K562 (cell line): ENCODE data around the gene FAM53C. TPM values are rescaled to one million over a fixed set of nuclear protein-coding genes. Genes with fewer than 3 reads are reported as not detected.

ENCODE experiments used
- ARID1B ChIP-seq: fragments of 450-650 bp; IDR thresholded peaks from 2 replicates; pipeline ENCODE4 v1.6.1; 2016; ENCODE audit warnings: antibody characterized with exemption, mild to moderate bottlenecking, inconsistent platforms
- GATA2 ChIP-seq: sonication (generic); formaldehyde crosslinking; IDR thresholded peaks from 2 replicates; pipeline ENCODE4 v1.4.0; 2020; ENCODE audit warnings: mild to moderate bottlenecking, missing genetic modification reagents
- HMG20A ChIP-seq: fragments of 450-650 bp; formaldehyde crosslinking; conservative IDR thresholded peaks from 2 replicates; pipeline ENCODE4 v1.4.0; 2020; ENCODE audit warnings: mild to moderate bottlenecking, mixed read lengths
- PHB2 ChIP-seq: fragments of 450-650 bp; IDR thresholded peaks from 2 replicates; pipeline ENCODE4 v1.6.1; 2017; ENCODE audit warnings: low read depth
- SP2 ChIP-seq: IDR thresholded peaks from 2 replicates; pipeline ENCODE4 v1.6.1; 2011; ENCODE audit warnings: mild to moderate bottlenecking, low read depth, low read length, moderate library complexity; ENCODE audit not compliant: poor library complexity, severe bottlenecking; ENCODE audit errors: extremely low read depth
- ZNF121 ChIP-seq: sonication (generic); formaldehyde crosslinking; conservative IDR thresholded peaks from 2 replicates; pipeline ENCODE4 v1.8.0; 2022; ENCODE audit warnings: missing genetic modification reagents
- ZNF561 ChIP-seq: fragments of 450-650 bp; formaldehyde crosslinking; conservative IDR thresholded peaks from 2 replicates; pipeline ENCODE4 v1.4.0; 2020; ENCODE audit warnings: mild to moderate bottlenecking, moderate library complexity
- polyA plus RNA-seq, 8 experiments: library from polyadenylated mRNA; depleted of rRNA in 4 of 8; stranded (reverse) in 5 of 8; unstranded in 3 of 8; fragments of >200 nt; fragmentation: Nextera tagmentation in 2 of 8; fragmentation: Illumina TruSeq in 1 of 8; extraction: Ambion mirVana in 2 of 8; extraction: Trizol in 1 of 8; gene quantifications; 2 replicates each; pipeline versions ENCODE4 v1.2.1 to v1.2.3, GENCODE V29; 2011 to 2014; ENCODE audit warnings: inconsistent platforms in 1 of 8, missing spikeins in 1 of 8
- total RNA-seq, 7 experiments: library from RNA; depleted of rRNA in 6 of 7; stranded (reverse); fragments of >200 nt in 6 of 7; fragmentation: Illumina TruSeq in 2 of 7; extraction: Trizol in 2 of 7; gene quantifications; 2 replicates each; pipeline versions ENCODE4 v1.2.1 to v1.2.3, GENCODE V29; 2011 to 2021; ENCODE audit warnings: low replicate concordance in 1 of 7
- TF ChIP-seq, protein P1 (sequence below): fragments of 200-800 bp; sonication (Bioruptor generic); IDR thresholded peaks from 2 replicates; pipeline ENCODE4 v1.6.1; 2016; ENCODE audit warnings: missing genetic modification characterization, missing compliant biosample characterization
- TF ChIP-seq, protein P2 (sequence below): fragments of 250-450 bp; sonication (Bioruptor Pico); IDR thresholded peaks from 2 replicates; pipeline ENCODE4 v1.4.0; 2020
- TF ChIP-seq, protein P3 (sequence below), 2 experiments: fragments of 150-350 bp in 1 of 2; IDR thresholded peaks; 2 replicates each; pipeline ENCODE4 v1.6.1; 2012 to 2016; ENCODE audit warnings: low read depth in 2 of 2, low read length in 2 of 2, mild to moderate bottlenecking in 1 of 2, moderate library complexity in 1 of 2
- TF ChIP-seq, protein P4 (sequence below), 2 experiments: fragments of 450-650 bp in 1 of 2; IDR thresholded peaks; 2 replicates each; pipeline ENCODE4 v1.6.1; 2011 to 2017; ENCODE audit warnings: low read depth in 2 of 2, antibody characterized with exemption in 1 of 2, borderline replicate concordance in 1 of 2, low read length in 1 of 2, mild to moderate bottlenecking in 1 of 2, mixed read lengths in 1 of 2; ENCODE audit not compliant: control insufficient read depth in 1 of 2

Gene FAM53C
- total and polyA plus RNA-seq, 9 of the 15 experiments (the other 6 are each of a cell fraction or from before 2014, with no cell fraction given): 9.7 to 38.5 (median 25.2) TPM

DNA sequence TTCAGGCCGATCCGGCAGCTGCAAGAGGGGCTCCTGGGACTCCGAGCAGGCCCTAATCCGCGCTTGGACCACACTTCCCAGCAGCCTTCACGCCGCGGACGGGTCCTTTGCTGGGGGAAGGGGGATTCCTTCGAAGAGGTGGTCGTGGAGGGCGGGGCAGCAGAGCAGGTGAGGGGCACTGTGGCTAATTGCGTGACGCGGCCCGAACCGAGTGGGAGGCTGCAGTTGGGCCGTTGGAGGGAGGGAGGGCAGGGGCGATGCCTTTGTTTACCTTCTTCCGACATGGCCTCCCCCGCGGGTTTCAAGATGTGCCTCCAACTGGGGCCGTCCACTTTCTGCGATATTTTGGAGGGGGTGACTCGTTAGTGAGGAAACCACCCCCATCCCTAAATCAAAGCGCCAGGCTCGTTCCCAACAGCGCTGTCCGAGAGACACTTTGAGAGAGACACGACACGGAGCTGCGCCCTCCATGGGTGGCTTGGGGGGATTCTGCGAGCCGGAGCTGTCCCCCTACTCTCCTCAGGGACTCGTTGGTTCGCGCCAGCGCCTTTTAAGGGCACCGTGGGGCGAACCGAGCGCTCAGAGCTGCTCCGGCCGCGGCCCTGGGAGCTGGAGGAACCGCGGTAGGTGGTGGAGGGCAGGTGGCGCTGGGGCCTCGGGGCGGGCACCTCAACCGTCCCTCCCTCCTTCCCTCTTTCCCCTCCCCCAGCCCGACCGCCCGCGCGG, at the start of gene FAM53C (continued):
- TF ChIP-seq, protein P1, sequence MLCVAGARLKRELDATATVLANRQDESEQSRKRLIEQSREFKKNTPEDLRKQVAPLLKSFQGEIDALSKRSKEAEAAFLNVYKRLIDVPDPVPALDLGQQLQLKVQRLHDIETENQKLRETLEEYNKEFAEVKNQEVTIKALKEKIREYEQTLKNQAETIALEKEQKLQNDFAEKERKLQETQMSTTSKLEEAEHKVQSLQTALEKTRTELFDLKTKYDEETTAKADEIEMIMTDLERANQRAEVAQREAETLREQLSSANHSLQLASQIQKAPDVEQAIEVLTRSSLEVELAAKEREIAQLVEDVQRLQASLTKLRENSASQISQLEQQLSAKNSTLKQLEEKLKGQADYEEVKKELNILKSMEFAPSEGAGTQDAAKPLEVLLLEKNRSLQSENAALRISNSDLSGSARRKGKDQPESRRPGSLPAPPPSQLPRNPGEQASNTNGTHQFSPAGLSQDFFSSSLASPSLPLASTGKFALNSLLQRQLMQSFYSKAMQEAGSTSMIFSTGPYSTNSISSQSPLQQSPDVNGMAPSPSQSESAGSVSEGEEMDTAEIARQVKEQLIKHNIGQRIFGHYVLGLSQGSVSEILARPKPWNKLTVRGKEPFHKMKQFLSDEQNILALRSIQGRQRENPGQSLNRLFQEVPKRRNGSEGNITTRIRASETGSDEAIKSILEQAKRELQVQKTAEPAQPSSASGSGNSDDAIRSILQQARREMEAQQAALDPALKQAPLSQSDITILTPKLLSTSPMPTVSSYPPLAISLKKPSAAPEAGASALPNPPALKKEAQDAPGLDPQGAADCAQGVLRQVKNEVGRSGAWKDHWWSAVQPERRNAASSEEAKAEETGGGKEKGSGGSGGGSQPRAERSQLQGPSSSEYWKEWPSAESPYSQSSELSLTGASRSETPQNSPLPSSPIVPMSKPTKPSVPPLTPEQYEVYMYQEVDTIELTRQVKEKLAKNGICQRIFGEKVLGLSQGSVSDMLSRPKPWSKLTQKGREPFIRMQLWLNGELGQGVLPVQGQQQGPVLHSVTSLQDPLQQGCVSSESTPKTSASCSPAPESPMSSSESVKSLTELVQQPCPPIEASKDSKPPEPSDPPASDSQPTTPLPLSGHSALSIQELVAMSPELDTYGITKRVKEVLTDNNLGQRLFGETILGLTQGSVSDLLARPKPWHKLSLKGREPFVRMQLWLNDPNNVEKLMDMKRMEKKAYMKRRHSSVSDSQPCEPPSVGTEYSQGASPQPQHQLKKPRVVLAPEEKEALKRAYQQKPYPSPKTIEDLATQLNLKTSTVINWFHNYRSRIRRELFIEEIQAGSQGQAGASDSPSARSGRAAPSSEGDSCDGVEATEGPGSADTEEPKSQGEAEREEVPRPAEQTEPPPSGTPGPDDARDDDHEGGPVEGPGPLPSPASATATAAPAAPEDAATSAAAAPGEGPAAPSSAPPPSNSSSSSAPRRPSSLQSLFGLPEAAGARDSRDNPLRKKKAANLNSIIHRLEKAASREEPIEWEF (CRISPR knock-in tag): no peak
- TF ChIP-seq ZNF121: no peak
- TF ChIP-seq, protein P2, sequence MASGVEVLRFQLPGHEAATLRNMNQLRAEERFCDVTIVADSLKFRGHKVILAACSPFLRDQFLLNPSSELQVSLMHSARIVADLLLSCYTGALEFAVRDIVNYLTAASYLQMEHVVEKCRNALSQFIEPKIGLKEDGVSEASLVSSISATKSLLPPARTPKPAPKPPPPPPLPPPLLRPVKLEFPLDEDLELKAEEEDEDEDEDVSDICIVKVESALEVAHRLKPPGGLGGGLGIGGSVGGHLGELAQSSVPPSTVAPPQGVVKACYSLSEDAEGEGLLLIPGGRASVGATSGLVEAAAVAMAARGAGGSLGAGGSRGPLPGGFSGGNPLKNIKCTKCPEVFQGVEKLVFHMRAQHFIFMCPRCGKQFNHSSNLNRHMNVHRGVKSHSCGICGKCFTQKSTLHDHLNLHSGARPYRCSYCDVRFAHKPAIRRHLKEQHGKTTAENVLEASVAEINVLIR (CRISPR knock-in tag): no peak
- TF ChIP-seq ZNF561: no peak
- TF ChIP-seq ARID1B: no peak; the same call in 1 of the 2 replicates
- TF ChIP-seq, protein P3, sequence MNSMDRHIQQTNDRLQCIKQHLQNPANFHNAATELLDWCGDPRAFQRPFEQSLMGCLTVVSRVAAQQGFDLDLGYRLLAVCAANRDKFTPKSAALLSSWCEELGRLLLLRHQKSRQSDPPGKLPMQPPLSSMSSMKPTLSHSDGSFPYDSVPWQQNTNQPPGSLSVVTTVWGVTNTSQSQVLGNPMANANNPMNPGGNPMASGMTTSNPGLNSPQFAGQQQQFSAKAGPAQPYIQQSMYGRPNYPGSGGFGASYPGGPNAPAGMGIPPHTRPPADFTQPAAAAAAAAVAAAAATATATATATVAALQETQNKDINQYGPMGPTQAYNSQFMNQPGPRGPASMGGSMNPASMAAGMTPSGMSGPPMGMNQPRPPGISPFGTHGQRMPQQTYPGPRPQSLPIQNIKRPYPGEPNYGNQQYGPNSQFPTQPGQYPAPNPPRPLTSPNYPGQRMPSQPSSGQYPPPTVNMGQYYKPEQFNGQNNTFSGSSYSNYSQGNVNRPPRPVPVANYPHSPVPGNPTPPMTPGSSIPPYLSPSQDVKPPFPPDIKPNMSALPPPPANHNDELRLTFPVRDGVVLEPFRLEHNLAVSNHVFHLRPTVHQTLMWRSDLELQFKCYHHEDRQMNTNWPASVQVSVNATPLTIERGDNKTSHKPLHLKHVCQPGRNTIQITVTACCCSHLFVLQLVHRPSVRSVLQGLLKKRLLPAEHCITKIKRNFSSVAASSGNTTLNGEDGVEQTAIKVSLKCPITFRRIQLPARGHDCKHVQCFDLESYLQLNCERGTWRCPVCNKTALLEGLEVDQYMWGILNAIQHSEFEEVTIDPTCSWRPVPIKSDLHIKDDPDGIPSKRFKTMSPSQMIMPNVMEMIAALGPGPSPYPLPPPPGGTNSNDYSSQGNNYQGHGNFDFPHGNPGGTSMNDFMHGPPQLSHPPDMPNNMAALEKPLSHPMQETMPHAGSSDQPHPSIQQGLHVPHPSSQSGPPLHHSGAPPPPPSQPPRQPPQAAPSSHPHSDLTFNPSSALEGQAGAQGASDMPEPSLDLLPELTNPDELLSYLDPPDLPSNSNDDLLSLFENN (IDR thresholded peaks at IDR 0.05; ENCODE audit: low read depth in 2 of 2, low read length in 2 of 2): peak in 1 of 2 experiments; percentile 93; a peak in 2 of 4 replicates
- TF ChIP-seq HMG20A (CRISPR knock-in tag): no peak
- TF ChIP-seq GATA2 (CRISPR knock-in tag): no peak
- TF ChIP-seq, protein P4, sequence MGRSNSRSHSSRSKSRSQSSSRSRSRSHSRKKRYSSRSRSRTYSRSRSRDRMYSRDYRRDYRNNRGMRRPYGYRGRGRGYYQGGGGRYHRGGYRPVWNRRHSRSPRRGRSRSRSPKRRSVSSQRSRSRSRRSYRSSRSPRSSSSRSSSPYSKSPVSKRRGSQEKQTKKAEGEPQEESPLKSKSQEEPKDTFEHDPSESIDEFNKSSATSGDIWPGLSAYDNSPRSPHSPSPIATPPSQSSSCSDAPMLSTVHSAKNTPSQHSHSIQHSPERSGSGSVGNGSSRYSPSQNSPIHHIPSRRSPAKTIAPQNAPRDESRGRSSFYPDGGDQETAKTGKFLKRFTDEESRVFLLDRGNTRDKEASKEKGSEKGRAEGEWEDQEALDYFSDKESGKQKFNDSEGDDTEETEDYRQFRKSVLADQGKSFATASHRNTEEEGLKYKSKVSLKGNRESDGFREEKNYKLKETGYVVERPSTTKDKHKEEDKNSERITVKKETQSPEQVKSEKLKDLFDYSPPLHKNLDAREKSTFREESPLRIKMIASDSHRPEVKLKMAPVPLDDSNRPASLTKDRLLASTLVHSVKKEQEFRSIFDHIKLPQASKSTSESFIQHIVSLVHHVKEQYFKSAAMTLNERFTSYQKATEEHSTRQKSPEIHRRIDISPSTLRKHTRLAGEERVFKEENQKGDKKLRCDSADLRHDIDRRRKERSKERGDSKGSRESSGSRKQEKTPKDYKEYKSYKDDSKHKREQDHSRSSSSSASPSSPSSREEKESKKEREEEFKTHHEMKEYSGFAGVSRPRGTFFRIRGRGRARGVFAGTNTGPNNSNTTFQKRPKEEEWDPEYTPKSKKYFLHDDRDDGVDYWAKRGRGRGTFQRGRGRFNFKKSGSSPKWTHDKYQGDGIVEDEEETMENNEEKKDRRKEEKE (IDR thresholded peaks at IDR 0.05; ENCODE audit: borderline replicate concordance in 1 of 2, control insufficient read depth in 1 of 2, low read depth in 2 of 2, low read length in 1 of 2): peak in 1 of 2 experiments; percentile 98; a peak in 3 of 4 replicates
- TF ChIP-seq SP2: no peak
- no peak for TF ChIP-seq PHB2
